C4-2B (cell line): ENCODE measurements around the gene ZNF366.

ENCODE experiments used
- H3K27ac ChIP-seq: fragments of 450-650 bp; 2 replicates; pipeline ENCODE4 v1.5.1; 2017
- ZFX ChIP-seq: fragments of 450-650 bp; IDR thresholded peaks from 2 replicates; pipeline ENCODE4 v1.6.1; 2017
- TF ChIP-seq, protein P1 (sequence below): fragments of 450-650 bp; conservative IDR thresholded peaks from 2 replicates; pipeline ENCODE4 v1.5.1; 2017; ENCODE audit warnings: mild to moderate bottlenecking

The ZNF366 gene

DNA sequence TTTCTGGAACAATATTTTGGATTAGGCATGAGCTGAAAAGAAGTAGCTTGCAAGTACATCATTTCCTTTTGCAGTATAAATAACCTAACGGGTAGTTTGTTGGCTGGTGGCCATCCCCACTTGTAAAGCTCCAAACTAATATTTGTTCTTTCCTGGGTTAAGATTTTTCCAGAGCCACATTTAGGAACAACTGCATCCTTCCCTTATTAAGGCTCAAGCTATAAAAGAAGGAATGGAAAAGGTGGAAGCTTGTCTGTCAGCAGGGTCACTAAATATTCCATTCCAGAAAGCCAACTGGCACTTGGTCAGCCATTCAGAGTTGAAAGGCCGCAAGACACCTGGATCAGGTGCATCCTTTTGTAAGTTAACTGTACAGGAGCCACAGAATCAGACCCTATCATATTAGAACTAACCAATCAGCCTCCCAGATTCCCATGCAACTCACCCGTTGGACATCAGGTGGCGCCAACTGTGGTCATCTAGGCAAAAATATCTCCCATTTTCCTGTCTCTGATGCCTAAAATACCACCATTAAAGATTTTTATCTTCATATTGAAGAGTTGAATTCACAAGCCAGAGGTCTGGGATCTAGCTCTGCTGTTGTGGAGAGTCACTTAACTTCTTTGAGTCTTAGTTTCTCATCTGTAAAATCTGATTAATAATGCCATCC, 104.1 kb downstream of the ZNF366 start:
- no peak for TF ChIP-seq ZFX
- TF ChIP-seq, protein P1, sequence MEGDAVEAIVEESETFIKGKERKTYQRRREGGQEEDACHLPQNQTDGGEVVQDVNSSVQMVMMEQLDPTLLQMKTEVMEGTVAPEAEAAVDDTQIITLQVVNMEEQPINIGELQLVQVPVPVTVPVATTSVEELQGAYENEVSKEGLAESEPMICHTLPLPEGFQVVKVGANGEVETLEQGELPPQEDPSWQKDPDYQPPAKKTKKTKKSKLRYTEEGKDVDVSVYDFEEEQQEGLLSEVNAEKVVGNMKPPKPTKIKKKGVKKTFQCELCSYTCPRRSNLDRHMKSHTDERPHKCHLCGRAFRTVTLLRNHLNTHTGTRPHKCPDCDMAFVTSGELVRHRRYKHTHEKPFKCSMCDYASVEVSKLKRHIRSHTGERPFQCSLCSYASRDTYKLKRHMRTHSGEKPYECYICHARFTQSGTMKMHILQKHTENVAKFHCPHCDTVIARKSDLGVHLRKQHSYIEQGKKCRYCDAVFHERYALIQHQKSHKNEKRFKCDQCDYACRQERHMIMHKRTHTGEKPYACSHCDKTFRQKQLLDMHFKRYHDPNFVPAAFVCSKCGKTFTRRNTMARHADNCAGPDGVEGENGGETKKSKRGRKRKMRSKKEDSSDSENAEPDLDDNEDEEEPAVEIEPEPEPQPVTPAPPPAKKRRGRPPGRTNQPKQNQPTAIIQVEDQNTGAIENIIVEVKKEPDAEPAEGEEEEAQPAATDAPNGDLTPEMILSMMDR: peak; percentile 66
- no peak overlapping the region for H3K27ac ChIP-seq

DNA sequence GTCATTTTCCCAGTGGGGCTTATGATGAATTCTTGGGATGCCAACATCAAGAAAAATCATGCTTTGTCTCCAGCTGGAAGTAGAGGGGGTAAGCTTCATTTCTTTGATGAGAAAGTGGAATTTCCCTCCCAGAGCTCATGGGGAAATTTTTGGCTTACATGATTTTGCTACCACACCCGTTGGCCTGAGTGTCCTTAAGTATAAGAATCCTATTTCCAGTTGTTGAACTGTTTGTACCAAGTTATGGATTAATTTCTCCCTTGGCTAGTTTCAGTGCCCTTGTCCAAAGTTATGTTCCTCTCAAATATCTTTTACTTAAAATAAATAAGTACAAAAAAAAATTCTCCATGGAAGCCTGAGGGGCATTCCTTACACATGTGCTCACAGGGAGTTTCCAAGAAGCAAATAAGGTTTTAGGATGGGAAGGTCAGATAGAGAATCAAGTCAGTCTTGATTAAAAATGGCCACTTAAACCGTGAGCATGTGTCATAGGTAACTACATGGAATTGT, 104.8 kb downstream of the ZNF366 start:
- TF ChIP-seq ZFX: no peak
- TF ChIP-seq, protein P1: no peak
- no peak overlapping the region for H3K27ac ChIP-seq

GRCh38 chr5:72400950-72401349, 106.3 kb downstream of the ZNF366 start:
- H3K27ac ChIP-seq: no peak overlapping the region
- TF ChIP-seq, protein P1: no peak
- TF ChIP-seq ZFX: no peak

GRCh38 chr5:72397836-72398235, 109.4 kb downstream of the ZNF366 start:
- TF ChIP-seq, protein P1: no peak
- no peak for TF ChIP-seq ZFX
- no peak overlapping the region for H3K27ac ChIP-seq

- H3K27ac ChIP-seq: no peak overlapping the region
- TF ChIP-seq, protein P1: peak; percentile 60
- no peak for TF ChIP-seq ZFX
Measured at GRCh38 chr5:72394688-72395087, 112.5 kb downstream of the ZNF366 start.

GRCh38 chr5:72393052-72393451, 114.2 kb downstream of the ZNF366 start:
- H3K27ac ChIP-seq: no peak overlapping the region

More at GRCh38 chr5:72393052-72393451, 114.2 kb downstream of the ZNF366 start:
- no peak for TF ChIP-seq ZFX
- TF ChIP-seq, protein P1: no peak
